Activated naive CD8-positive, alpha-beta T cell treated with anti-CD3 and anti-CD28 coated beads, Interleukin-2, amount 50 U/mL, for 24 hours (primary cell): ENCODE measurements around the gene CTBP2.

Experiments
- ATAC-seq: fragments of 150-1000 bp; cut with Tn5 transposase; one replicate; pipeline ENCODE4 v1.10.0; 2021
- DNase-seq: peaks from one replicate; pipeline ENCODE4 v3.0.0; 2021
- H3K27ac Mint-ChIP-seq: one replicate; pipeline ENCODE4 v1.8.0; 2021; ENCODE audit warnings: mild to moderate bottlenecking, mixed read lengths
- H3K27me3 Mint-ChIP-seq: one replicate; pipeline ENCODE4 v1.8.0; 2021; ENCODE audit warnings: mixed read lengths
- H3K36me3 Mint-ChIP-seq: one replicate; pipeline ENCODE4 v1.8.0; 2021; ENCODE audit warnings: low read depth, mixed read lengths
- H3K4me1 Mint-ChIP-seq: one replicate; pipeline ENCODE4 v1.8.0; 2021; ENCODE audit warnings: mixed read lengths
- H3K4me3 Mint-ChIP-seq: one replicate; pipeline ENCODE4 v1.8.0; 2021; ENCODE audit warnings: mild to moderate bottlenecking, moderate library complexity, mixed read lengths
- H3K9me3 Mint-ChIP-seq: one replicate; pipeline ENCODE4 v1.8.0; 2021; ENCODE audit warnings: mixed read lengths

The CTBP2 gene

GRCh38 chr10:125120053-125120710, 40.2 kb downstream of the CTBP2 start:
- Mint-ChIP-seq H3K27ac (no peak overlapping the region), H3K4me1 (no peaks in the 10 kb centered on the region), H3K4me3 (no peak overlapping the region), H3K9me3 (no peaks in the 10 kb centered on the region), H3K27me3 (no peaks in the 10 kb centered on the region), H3K36me3 (no peaks in the 10 kb centered on the region)
- DNase-seq, result no peak
- ATAC-seq, result no peak

DNA sequence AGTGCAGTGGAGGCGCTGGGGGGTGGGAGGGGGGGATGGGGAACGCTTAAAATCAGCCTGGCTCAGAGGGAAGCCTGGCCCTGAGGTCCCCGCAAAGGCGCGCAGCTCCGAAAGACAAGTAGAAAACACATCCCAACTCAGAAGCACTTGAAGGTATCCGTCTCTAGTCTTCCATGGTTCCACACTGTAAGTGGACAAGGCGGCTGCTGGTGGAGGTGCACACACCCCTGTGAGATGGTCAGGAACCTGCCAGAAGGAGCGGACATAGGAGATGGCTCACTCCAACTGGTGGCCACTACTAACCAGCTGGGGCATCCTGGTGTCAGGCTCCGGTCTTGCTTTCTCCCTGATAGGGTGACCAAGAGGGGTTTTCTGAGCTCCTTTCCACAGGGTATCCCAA, 41.7 kb downstream of the CTBP2 start:
- Mint-ChIP-seq H3K4me3 (no peak overlapping the region), H3K9me3 (no peaks in the 10 kb centered on the region), H3K27me3 (no peaks in the 10 kb centered on the region), H3K27ac (no peak overlapping the region), H3K36me3 (no peaks in the 10 kb centered on the region), H3K4me1 (no peaks in the 10 kb centered on the region)
- no peak for ATAC-seq
- DNase-seq, result no peak

- no peak overlapping the region for H3K27ac Mint-ChIP-seq
- ATAC-seq, result no peak
- H3K4me3 Mint-ChIP-seq, result no peak overlapping the region
- no peaks in the 10 kb centered on the region for H3K9me3 Mint-ChIP-seq
- no peak for DNase-seq
- H3K36me3 Mint-ChIP-seq, result no peaks in the 10 kb centered on the region
- H3K27me3 Mint-ChIP-seq, result no peaks in the 10 kb centered on the region
- no peaks in the 10 kb centered on the region for H3K4me1 Mint-ChIP-seq
These were observed 42.3 kb downstream of the CTBP2 start for GRCh38 chr10:125118011-125118611.

GRCh38 chr10:125116652-125117310, 43.6 kb downstream of the CTBP2 start:
- Mint-ChIP-seq H3K4me1 (no peaks in the 10 kb centered on the region), H3K9me3 (no peaks in the 10 kb centered on the region), H3K27me3 (no peaks in the 10 kb centered on the region), H3K27ac (no peak overlapping the region), H3K4me3 (no peak overlapping the region), H3K36me3 (no peaks in the 10 kb centered on the region)
- ATAC-seq, result no peak
- DNase-seq, result no peak

- no peak overlapping the region for H3K4me3 Mint-ChIP-seq
- no peak for DNase-seq
- no peaks in the 10 kb centered on the region for H3K36me3 Mint-ChIP-seq
- no peaks in the 10 kb centered on the region for H3K27me3 Mint-ChIP-seq
- H3K27ac Mint-ChIP-seq, result no peak overlapping the region
- ATAC-seq, result no peak
- H3K9me3 Mint-ChIP-seq, result no peaks in the 10 kb centered on the region
- no peaks in the 10 kb centered on the region for H3K4me1 Mint-ChIP-seq
These were observed 44.2 kb downstream of the CTBP2 start for GRCh38 chr10:125116041-125116649.

GRCh38 chr10:125115409-125115808, 45.0 kb downstream of the CTBP2 start:
- DNase-seq (no peak), ATAC-seq (no peak)
- Mint-ChIP-seq H3K4me1 (no peaks in the 10 kb centered on the region), H3K27ac (no peak overlapping the region), H3K4me3 (no peak overlapping the region), H3K9me3 (no peaks in the 10 kb centered on the region), H3K27me3 (no peaks in the 10 kb centered on the region), H3K36me3 (no peaks in the 10 kb centered on the region)

- Mint-ChIP-seq H3K36me3 (no peaks in the 10 kb centered on the region), H3K4me1 (no peaks in the 10 kb centered on the region), H3K27ac (no peak overlapping the region), H3K27me3 (no peaks in the 10 kb centered on the region), H3K9me3 (no peaks in the 10 kb centered on the region), H3K4me3 (no peak overlapping the region)
- DNase-seq (no peak), ATAC-seq (no peak)
These were observed 45.5 kb downstream of the CTBP2 start for GRCh38 chr10:125114761-125115391.

DNA sequence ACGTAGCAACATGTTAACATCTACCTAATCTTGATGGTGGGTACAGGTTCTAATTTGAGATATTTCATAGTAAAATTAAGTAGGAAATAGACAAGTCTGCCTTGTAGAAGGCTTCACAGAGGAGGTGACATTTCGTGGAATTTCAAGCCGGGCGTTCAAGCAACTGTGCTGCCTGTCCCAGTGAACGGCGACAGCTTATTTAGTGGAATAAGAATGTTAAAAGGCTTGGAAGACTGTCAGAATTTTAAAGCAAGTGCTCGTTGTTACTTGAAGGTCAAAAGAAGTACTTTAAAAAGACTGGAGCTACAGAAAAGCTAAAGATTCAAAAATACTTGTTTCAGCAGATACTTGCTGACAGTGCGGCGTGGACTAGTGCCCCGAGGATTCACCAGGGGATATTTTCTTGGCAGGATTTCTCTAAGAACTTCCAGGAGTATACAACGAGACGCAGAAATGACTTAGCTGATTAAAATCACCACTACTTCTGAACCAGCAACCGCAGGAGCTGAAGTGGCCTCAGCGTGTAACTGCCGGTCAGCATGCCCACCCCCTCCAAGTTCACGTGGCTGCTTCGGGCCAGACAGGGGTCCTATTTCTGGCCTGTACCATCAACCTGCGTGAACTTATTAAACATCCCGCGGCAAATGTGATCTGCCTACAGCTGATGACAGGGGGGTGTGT, 46.5 kb downstream of the CTBP2 start:
- no peaks in the 10 kb centered on the region for H3K9me3 Mint-ChIP-seq
- H3K4me1 Mint-ChIP-seq, result no peaks in the 10 kb centered on the region
- no peaks in the 10 kb centered on the region for H3K36me3 Mint-ChIP-seq
- no peak for ATAC-seq
- no peaks in the 10 kb centered on the region for H3K27me3 Mint-ChIP-seq
- H3K27ac Mint-ChIP-seq, result no peak overlapping the region
- no peak overlapping the region for H3K4me3 Mint-ChIP-seq
- DNase-seq, result no peak

DNA sequence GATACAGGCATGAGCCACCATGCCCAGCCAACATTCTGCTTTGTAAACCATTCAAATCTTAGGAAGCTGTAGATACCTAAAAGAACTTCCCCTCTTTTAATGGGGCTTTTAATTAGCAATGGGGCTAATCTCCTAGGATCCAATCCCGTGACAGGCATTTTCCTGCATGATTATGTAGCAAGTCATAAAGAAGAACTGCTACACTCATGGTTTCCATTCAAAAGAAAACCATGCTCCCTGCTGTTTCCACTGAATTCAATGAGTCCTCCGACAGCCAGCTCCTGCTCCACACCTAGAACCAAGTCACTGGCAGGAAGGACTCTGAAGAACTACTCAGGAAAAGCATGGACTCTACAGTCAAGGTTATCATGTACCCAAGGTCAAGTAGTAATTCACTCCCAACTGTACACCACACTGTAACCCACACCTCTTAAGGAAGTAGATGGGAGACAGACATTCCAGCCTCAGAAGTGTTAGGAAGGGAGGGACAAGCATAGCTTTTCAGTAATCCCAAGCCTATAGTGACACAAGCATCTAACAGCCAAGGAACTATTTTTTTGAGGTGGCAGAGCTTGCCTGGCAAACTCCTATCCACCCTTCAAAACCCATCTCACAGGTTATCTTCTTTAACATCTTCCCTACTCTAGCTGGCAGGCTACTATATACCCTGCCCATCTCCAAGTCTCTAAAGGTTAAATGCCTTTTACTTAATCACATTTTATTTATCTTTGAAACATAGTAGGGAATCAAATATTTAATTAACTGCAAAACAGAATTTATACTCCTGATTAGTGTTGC, 47.5 kb downstream of the CTBP2 start:
- H3K36me3 Mint-ChIP-seq, result peaks cover 1% of the 10 kb centered on the region
- no peaks in the 10 kb centered on the region for H3K4me1 Mint-ChIP-seq
- H3K27ac Mint-ChIP-seq, result no peak overlapping the region
- no peak for DNase-seq
- no peak overlapping the region for H3K4me3 Mint-ChIP-seq
- no peaks in the 10 kb centered on the region for H3K27me3 Mint-ChIP-seq
- no peaks in the 10 kb centered on the region for H3K9me3 Mint-ChIP-seq
- ATAC-seq, result no peak

DNA sequence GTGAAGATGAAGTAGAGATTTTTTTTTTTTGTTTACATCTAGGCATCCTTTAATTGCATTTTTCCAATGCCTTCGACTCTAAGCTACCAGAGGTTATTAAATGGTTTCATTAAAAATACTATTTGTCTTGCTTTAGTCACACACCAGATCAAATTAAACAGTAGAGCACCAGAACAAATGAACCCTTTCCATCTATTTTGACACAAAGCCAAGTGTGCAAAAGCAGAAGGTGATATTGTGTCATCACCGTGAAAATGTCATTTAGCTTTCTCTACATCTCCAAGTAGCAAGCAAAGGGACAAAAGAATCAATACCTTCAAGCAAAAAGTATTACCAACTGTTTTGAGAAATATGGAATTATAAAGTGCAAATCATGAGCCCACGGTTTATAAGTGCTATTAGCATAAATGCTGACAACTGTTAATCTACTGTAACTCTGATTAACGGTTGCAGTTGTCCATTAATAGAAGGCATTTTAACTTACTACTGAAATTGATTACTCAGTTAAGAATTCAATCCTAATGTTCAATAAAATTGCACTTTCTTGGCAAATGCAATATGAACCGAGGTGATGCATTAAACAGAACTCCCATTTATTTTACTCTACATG, 49.1 kb downstream of the CTBP2 start:
- Mint-ChIP-seq H3K27ac (no peak overlapping the region), H3K27me3 (no peaks in the 10 kb centered on the region), H3K9me3 (no peaks in the 10 kb centered on the region), H3K4me1 (no peaks in the 10 kb centered on the region), H3K4me3 (no peak overlapping the region), H3K36me3 (peaks cover 3% of the 10 kb centered on the region)
- ATAC-seq, result no peak
- DNase-seq, result no peak

DNA sequence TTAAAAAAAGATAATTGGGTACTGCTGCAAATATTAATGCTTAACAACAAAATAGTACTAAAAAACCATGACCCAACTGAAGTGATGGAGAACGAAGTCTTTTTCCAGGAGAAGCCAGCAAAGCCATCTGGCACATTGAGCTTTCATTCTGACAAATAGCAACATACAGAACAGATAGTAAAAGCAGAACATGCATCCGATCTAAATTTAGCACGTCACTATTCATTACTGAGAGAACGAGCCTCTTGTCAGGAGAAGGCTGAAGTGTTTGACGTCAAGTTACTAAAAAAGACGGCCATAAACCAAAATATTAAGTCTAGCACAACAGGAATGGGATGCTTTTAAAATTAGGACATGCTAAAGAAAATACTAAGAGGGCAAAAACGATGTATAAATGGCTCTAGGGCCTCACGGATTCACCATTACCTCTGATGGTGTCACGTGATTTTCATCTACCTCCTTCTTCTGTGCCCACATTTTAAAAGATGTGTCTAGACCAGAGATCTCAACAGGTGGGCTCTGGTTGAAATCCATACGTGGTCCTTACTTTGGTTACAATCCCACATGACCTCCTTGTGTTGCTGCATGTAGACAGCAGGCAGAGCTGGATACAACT, 52.3 kb downstream of the CTBP2 start:
- no peaks in the 10 kb centered on the region for H3K4me1 Mint-ChIP-seq
- no peak overlapping the region for H3K27ac Mint-ChIP-seq
- no peaks in the 10 kb centered on the region for H3K27me3 Mint-ChIP-seq
- DNase-seq (no peak), ATAC-seq (no peak)
- no peaks in the 10 kb centered on the region for H3K9me3 Mint-ChIP-seq
- H3K36me3 Mint-ChIP-seq, result peaks cover 3% of the 10 kb centered on the region
- H3K4me3 Mint-ChIP-seq, result no peak overlapping the region

DNA sequence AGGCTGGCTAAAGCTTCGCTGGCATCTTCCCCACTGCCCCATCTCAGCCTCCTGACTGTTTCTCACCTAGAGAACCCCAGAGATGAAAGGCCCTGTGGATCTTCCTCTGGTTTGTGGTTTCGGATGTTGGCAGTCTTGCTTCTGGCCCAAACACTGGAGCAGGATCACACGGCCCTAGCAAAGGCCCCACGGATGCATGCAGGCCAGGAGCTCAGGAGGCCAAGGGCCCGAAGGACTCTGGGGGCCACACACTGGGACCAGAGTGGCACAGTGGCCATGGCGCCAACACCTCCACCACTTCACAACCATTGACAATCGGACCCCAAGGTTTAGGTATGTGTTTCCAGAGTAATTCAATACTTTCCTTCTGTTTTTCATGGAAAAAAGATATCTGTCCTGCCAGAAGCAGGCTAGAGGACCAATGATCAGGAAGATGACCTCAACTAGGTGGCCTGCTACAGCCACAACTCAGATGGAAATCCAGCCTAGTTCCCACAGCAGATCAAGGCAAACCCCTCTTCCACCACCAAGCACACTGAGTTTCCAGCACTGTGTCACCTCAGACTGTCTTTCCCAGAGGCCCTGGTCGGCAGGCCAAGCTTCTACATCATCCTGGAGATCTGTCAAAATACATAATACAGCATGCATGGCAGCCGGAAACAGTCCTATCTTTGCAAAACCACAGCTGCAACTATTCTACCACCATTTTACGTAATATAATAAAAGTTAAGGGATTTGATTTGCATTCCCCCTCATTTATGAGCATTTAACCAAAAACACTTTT, 53.0 kb downstream of the CTBP2 start:
- no peak overlapping the region for H3K4me3 Mint-ChIP-seq
- DNase-seq (no peak), ATAC-seq (no peak)
- no peak overlapping the region for H3K27ac Mint-ChIP-seq
- H3K27me3 Mint-ChIP-seq, result no peaks in the 10 kb centered on the region
- peaks cover 3% of the 10 kb centered on the region for H3K36me3 Mint-ChIP-seq
- H3K9me3 Mint-ChIP-seq, result no peaks in the 10 kb centered on the region
- no peaks in the 10 kb centered on the region for H3K4me1 Mint-ChIP-seq
